GM21529 (cell line): ENCODE measurements around the gene DNAJC4.
A peak's percentile ranks its signal among the peaks of the same experiment; 100 is the strongest.

ENCODE experiments used
- ATAC-seq: cut with Tn5 transposase; IDR thresholded peaks from one replicate; pipeline ENCODE4 v1.9.1; 2021; ENCODE audit not compliant: unreplicated experiment

Gene DNAJC4

GRCh38 chr11:64243236-64243854 is 13.0 kb downstream of the DNAJC4 start:
- no peak for ATAC-seq

- ATAC-seq: no peak
These were observed 13.8 kb downstream of the DNAJC4 start for GRCh38 chr11:64244107-64244506.

- no peak for ATAC-seq
These were observed 14.6 kb downstream of the DNAJC4 start for GRCh38 chr11:64244966-64245365.

- ATAC-seq: no peak
These were observed 15.1 kb downstream of the DNAJC4 start for GRCh38 chr11:64245401-64245796.

GRCh38 chr11:64245797-64246620 is 15.7 kb downstream of the DNAJC4 start:
- ATAC-seq: no peak

GRCh38 chr11:64246621-64246870 is 16.2 kb downstream of the DNAJC4 start:
- peak; percentile 3 for ATAC-seq

GRCh38 chr11:64246871-64247728 is 16.8 kb downstream of the DNAJC4 start, which contains the start of gene PPP1R14B:
TSS of gene PPP1R14B (minus strand) at chr11:64246943. CDS start at chr11:64246673, 270 bp downstream.
- peak; percentile 34 for ATAC-seq

GRCh38 chr11:64247729-64248531 is 17.6 kb downstream of the DNAJC4 start:
- no peak for ATAC-seq

GRCh38 chr11:64248578-64248977 is 18.2 kb downstream of the DNAJC4 start:
- ATAC-seq: no peak

GRCh38 chr11:64249038-64249437 is 18.7 kb downstream of the DNAJC4 start:
- ATAC-seq: no peak

- ATAC-seq: no peak
These were observed 19.4 kb downstream of the DNAJC4 start for GRCh38 chr11:64249563-64250414.

GRCh38 chr11:64250415-64251015 is 20.2 kb downstream of the DNAJC4 start:
- ATAC-seq: no peak

GRCh38 chr11:64251016-64251752 is 20.8 kb downstream of the DNAJC4 start, which contains the start of gene PLCB3:
TSS of gene PLCB3 (plus strand) at chr11:64251530. CDS start at chr11:64251650, 120 bp downstream.
- ATAC-seq: peak; percentile 43

GRCh38 chr11:64251753-64252002 is 21.3 kb downstream of the DNAJC4 start:
- ATAC-seq: no peak

GRCh38 chr11:64252003-64252872 is 21.9 kb downstream of the DNAJC4 start:
- no peak for ATAC-seq

GRCh38 chr11:64253043-64253442 is 22.7 kb downstream of the DNAJC4 start:
- no peak for ATAC-seq

GRCh38 chr11:64253481-64253880 is 23.1 kb downstream of the DNAJC4 start:
- ATAC-seq: no peak

GRCh38 chr11:64254326-64254725 is 24.0 kb downstream of the DNAJC4 start:
- no peak for ATAC-seq
